ENCODE data around the gene GLS. TPM values are rescaled to one million over a fixed set of nuclear protein-coding genes. Genes with fewer than 3 reads are reported as not detected.

Gene GLS
- total RNA-seq, 1 donor from 2014 or later: 163 TPM

DNA sequence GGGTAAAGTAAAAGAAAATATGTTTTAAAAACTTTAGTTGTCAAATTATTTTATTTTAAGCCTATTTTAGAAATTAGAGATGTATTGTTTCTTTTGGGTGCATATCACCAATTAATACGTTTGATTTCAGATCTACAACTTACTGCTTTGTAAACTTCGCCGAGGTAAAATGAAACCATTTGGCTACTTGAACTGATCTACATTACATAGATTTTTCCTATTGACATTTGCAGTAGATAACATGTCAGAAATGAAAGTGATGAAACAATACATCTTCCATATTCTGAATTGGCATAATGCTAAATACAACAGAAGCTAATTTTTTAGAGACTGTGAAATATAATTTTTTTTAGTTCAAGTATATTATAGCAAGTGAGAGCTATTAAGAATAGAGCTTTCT, 39.5 kb downstream of the GLS start:
- no peak overlapping the region for H3K9ac ChIP-seq (ENCODE audit: low read depth in 1 of 3, low read length in 3 of 3)
- peaks cover 3 to 37% (median 15%) of the 10 kb centered on the region in 3 donors for H3K36me3 ChIP-seq (ENCODE audit: control insufficient read depth in 3 of 3, insufficient read depth in 3 of 3, low read length in 3 of 3)
- H3K9me3 ChIP-seq (ENCODE audit: control insufficient read depth in 3 of 3, low read length in 3 of 3): no peaks in the 10 kb centered on the region
- no peaks in the 10 kb centered on the region for H3K27me3 ChIP-seq (ENCODE audit: control insufficient read depth in 3 of 3, insufficient read depth in 3 of 3, low read length in 3 of 3)
- no peak overlapping the region for H3K4me3 ChIP-seq (ENCODE audit: low read length in 3 of 3)
- H3K27ac ChIP-seq (ENCODE audit: low read depth, low read length): no peak overlapping the region
- no peaks in the 10 kb centered on the region for H3K4me1 ChIP-seq (ENCODE audit: control insufficient read depth in 3 of 3, insufficient read depth in 3 of 3, low read length in 3 of 3)

- peaks cover 8 to 28% (median 12%) of the 10 kb centered on the region in 3 donors for H3K36me3 ChIP-seq (ENCODE audit: control insufficient read depth in 3 of 3, insufficient read depth in 3 of 3, low read length in 3 of 3)
- H3K27me3 ChIP-seq (ENCODE audit: control insufficient read depth in 3 of 3, insufficient read depth in 3 of 3, low read length in 3 of 3): no peaks in the 10 kb centered on the region
- H3K27ac ChIP-seq (ENCODE audit: low read depth, low read length): no peak overlapping the region
- H3K9me3 ChIP-seq (ENCODE audit: control insufficient read depth in 3 of 3, low read length in 3 of 3): no peaks in the 10 kb centered on the region
- no peaks in the 10 kb centered on the region for H3K4me1 ChIP-seq (ENCODE audit: control insufficient read depth in 3 of 3, insufficient read depth in 3 of 3, low read length in 3 of 3)
- H3K4me3 ChIP-seq (ENCODE audit: low read length in 3 of 3): no peak overlapping the region
- no peak overlapping the region for H3K9ac ChIP-seq (ENCODE audit: low read depth in 1 of 3, low read length in 3 of 3)
Measured at GRCh38 chr2:190922376-190922775, 41.8 kb downstream of the GLS start.

- Histone ChIP-seq H3K4me1 (ENCODE audit: control insufficient read depth in 3 of 3, insufficient read depth in 3 of 3, low read length in 3 of 3) (no peaks in the 10 kb centered on the region), H3K36me3 (ENCODE audit: control insufficient read depth in 3 of 3, insufficient read depth in 3 of 3, low read length in 3 of 3) (peaks cover 8 to 22% (median 16%) of the 10 kb centered on the region in 3 donors), H3K27me3 (ENCODE audit: control insufficient read depth in 3 of 3, insufficient read depth in 3 of 3, low read length in 3 of 3) (no peaks in the 10 kb centered on the region), H3K27ac (ENCODE audit: low read depth, low read length) (no peak overlapping the region), H3K9ac (ENCODE audit: low read depth in 1 of 3, low read length in 3 of 3) (no peak overlapping the region), H3K4me3 (ENCODE audit: low read length in 3 of 3) (no peak overlapping the region), H3K9me3 (ENCODE audit: control insufficient read depth in 3 of 3, low read length in 3 of 3) (no peaks in the 10 kb centered on the region)
Measured at GRCh38 chr2:190927301-190927700, 46.7 kb downstream of the GLS start.

DNA sequence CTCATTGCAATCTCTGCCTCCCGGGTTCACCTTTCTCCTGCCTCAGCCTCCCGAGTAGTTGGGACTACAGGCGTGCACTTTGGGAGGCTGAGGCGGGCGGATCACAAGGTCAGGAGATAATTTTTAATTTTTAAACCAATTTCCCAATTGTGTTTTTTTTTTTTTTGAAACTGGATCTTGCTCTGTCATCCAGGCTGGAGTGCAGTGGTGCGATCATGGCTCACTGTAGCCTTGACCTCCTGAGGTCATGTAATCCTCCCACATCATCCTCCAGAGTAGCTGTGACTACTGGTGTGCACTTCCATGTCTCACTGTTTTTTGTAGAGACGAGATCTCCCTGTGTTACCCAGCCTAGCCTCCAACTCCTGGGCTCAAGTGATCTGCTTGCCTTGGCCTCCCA, 49.3 kb downstream of the GLS start:
- H3K4me3 ChIP-seq (ENCODE audit: low read length in 3 of 3): no peak overlapping the region
- H3K9me3 ChIP-seq (ENCODE audit: control insufficient read depth in 3 of 3, low read length in 3 of 3): no peaks in the 10 kb centered on the region
- H3K36me3 ChIP-seq (ENCODE audit: control insufficient read depth in 3 of 3, insufficient read depth in 3 of 3, low read length in 3 of 3): peaks cover 5 to 11% (median 10%) of the 10 kb centered on the region in 3 donors
- H3K4me1 ChIP-seq (ENCODE audit: control insufficient read depth in 3 of 3, insufficient read depth in 3 of 3, low read length in 3 of 3): no peaks in the 10 kb centered on the region
- no peak overlapping the region for H3K9ac ChIP-seq (ENCODE audit: low read depth in 1 of 3, low read length in 3 of 3)
- no peaks in the 10 kb centered on the region for H3K27me3 ChIP-seq (ENCODE audit: control insufficient read depth in 3 of 3, insufficient read depth in 3 of 3, low read length in 3 of 3)
- H3K27ac ChIP-seq (ENCODE audit: low read depth, low read length): no peak overlapping the region

DNA sequence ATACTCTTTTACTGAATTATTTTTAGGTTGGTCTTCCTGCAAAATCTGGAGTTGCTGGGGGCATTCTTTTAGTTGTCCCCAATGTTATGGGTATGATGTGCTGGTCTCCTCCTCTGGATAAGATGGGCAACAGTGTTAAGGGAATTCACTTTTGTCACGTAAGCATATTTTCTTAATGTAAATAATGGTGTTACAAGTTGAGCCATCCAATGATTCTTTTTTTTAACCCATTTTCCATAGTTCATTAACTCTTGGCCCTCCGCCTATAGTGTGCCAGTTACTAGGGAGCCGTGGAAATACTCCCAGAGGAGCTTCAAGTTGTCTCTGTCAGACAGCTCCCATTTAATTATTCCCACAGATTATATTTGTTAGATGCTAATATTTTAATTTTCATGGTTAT, 49.8 kb downstream of the GLS start:
- no peaks in the 10 kb centered on the region for H3K4me1 ChIP-seq (ENCODE audit: control insufficient read depth in 3 of 3, insufficient read depth in 3 of 3, low read length in 3 of 3)
- no peak overlapping the region for H3K9ac ChIP-seq (ENCODE audit: low read depth in 1 of 3, low read length in 3 of 3)
- H3K27me3 ChIP-seq (ENCODE audit: control insufficient read depth in 3 of 3, insufficient read depth in 3 of 3, low read length in 3 of 3): no peaks in the 10 kb centered on the region
- no peak overlapping the region for H3K27ac ChIP-seq (ENCODE audit: low read depth, low read length)
- peaks cover 4 to 11% (median 10%) of the 10 kb centered on the region in 3 donors for H3K36me3 ChIP-seq (ENCODE audit: control insufficient read depth in 3 of 3, insufficient read depth in 3 of 3, low read length in 3 of 3)
- H3K9me3 ChIP-seq (ENCODE audit: control insufficient read depth in 3 of 3, low read length in 3 of 3): no peaks in the 10 kb centered on the region
- no peak overlapping the region for H3K4me3 ChIP-seq (ENCODE audit: low read length in 3 of 3)

DNA sequence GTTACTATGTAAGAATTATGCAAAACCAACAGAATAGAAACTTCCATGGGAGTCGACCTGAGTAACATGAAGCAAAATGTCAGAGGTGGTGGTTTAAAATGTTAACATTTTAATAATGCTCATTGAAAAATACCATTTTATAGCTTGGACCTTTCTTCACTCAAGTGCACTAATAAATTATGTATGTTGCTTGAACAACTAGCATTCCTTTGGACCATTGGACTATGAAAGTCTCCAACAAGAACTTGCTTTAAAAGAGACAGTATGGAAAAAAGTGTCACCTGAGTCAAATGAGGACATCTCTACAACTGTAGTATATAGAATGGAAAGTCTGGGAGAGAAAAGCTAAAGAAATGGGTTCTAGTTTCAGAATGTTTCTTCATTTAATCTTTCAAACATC, 51.9 kb downstream of the GLS start:
- no peak overlapping the region for H3K4me3 ChIP-seq (ENCODE audit: low read length in 3 of 3)
- peaks cover 0 to 11% (median 4%) of the 10 kb centered on the region in 3 donors for H3K36me3 ChIP-seq (ENCODE audit: control insufficient read depth in 3 of 3, insufficient read depth in 3 of 3, low read length in 3 of 3)
- H3K27me3 ChIP-seq (ENCODE audit: control insufficient read depth in 3 of 3, insufficient read depth in 3 of 3, low read length in 3 of 3): no peaks in the 10 kb centered on the region
- H3K9ac ChIP-seq (ENCODE audit: low read depth in 1 of 3, low read length in 3 of 3): no peak overlapping the region
- no peak overlapping the region for H3K27ac ChIP-seq (ENCODE audit: low read depth, low read length)
- H3K9me3 ChIP-seq (ENCODE audit: control insufficient read depth in 3 of 3, low read length in 3 of 3): no peaks in the 10 kb centered on the region
- H3K4me1 ChIP-seq (ENCODE audit: control insufficient read depth in 3 of 3, insufficient read depth in 3 of 3, low read length in 3 of 3): no peaks in the 10 kb centered on the region

- Histone ChIP-seq H3K4me1 (ENCODE audit: control insufficient read depth in 3 of 3, insufficient read depth in 3 of 3, low read length in 3 of 3) (no peaks in the 10 kb centered on the region), H3K27me3 (ENCODE audit: control insufficient read depth in 3 of 3, insufficient read depth in 3 of 3, low read length in 3 of 3) (no peaks in the 10 kb centered on the region), H3K9ac (ENCODE audit: low read depth in 1 of 3, low read length in 3 of 3) (no peak overlapping the region), H3K27ac (ENCODE audit: low read depth, low read length) (no peak overlapping the region), H3K36me3 (ENCODE audit: control insufficient read depth in 3 of 3, insufficient read depth in 3 of 3, low read length in 3 of 3) (peaks cover 0 to 8% (median 4%) of the 10 kb centered on the region in 3 donors), H3K4me3 (ENCODE audit: low read length in 3 of 3) (no peak overlapping the region), H3K9me3 (ENCODE audit: control insufficient read depth in 3 of 3, low read length in 3 of 3) (no peaks in the 10 kb centered on the region)
Measured at GRCh38 chr2:190933361-190933760, 52.7 kb downstream of the GLS start.

DNA sequence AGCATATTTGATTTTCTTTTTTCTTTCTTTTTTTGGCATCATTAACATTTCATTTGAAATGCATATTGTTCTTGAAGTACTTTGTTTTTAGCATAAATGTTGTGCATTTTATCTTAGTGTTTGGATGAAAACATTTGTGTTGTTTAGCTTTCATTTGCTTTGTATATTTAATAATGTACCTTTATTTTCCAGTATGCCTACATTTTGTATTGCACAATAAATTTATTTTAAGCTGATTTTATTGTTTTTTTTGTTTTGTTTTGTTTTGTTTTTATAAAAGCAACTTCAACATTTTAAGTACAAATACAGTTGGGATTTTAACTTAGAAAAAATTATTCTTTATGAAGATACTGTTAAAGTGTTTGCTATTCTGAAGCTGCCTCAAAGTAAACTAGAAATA, 54.4 kb downstream of the GLS start:
- Histone ChIP-seq H3K27ac (ENCODE audit: low read depth, low read length) (no peak overlapping the region), H3K9ac (ENCODE audit: low read depth in 1 of 3, low read length in 3 of 3) (no peak overlapping the region), H3K36me3 (ENCODE audit: control insufficient read depth in 3 of 3, insufficient read depth in 3 of 3, low read length in 3 of 3) (peaks cover 0 to 4% (median 3%) of the 10 kb centered on the region in 3 donors), H3K4me3 (ENCODE audit: low read length in 3 of 3) (no peak overlapping the region), H3K4me1 (ENCODE audit: control insufficient read depth in 3 of 3, insufficient read depth in 3 of 3, low read length in 3 of 3) (no peaks in the 10 kb centered on the region), H3K27me3 (ENCODE audit: control insufficient read depth in 3 of 3, insufficient read depth in 3 of 3, low read length in 3 of 3) (no peaks in the 10 kb centered on the region), H3K9me3 (ENCODE audit: control insufficient read depth in 3 of 3, low read length in 3 of 3) (no peaks in the 10 kb centered on the region)

DNA sequence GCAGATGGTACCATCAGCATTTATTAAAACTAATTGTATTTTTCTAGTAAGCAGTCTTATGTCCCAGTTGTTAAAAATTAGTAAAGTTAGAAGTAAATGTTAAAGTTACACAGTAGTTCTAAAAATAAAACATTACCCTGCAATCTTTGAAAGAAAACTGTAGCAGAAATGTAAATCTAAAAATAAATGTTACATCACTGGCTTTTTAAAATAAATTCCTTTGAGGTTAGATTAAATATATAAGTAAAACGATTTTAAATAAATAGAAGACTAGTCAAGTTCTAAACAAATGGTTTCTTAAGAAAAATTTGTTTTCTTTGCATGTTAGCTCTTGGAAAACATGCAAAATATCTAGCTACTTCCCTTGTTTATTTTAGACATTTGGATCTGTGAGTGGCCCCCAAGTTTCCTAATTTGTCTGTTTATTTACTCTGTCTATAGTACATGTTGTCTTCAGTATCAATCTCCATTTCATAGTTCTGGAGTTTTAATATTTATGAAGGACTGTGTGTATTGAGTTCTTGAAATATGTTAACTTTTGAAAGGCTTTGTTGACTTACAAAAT, 58.2 kb downstream of the GLS start:
- H3K27ac ChIP-seq (ENCODE audit: low read depth, low read length): no peak overlapping the region
- no peaks in the 10 kb centered on the region for H3K27me3 ChIP-seq (ENCODE audit: control insufficient read depth in 3 of 3, insufficient read depth in 3 of 3, low read length in 3 of 3)
- no peak overlapping the region for H3K9ac ChIP-seq (ENCODE audit: low read depth in 1 of 3, low read length in 3 of 3)

DNA sequence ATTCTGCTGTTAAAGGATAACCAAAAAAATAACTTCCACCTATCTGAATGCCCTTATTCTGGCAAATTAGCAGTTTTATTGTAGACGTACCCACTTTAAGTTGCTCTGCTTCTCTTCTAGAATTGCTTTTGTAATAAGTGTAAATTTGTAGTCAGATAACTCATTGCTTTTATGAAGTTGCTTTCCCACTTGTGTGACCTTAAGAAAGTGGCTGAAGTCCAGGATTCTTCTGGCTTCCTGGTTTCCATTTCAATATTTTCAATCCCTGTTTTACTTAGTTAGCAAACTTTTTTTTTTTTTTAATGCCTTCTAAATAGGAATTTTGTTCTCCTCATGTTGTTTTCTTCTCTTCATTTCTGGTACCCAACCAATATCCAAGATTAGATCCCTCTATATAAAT, 59.8 kb downstream of the GLS start:
- no peaks in the 10 kb centered on the region for H3K36me3 ChIP-seq (ENCODE audit: control insufficient read depth in 3 of 3, insufficient read depth in 3 of 3, low read length in 3 of 3)
- no peaks in the 10 kb centered on the region for H3K27me3 ChIP-seq (ENCODE audit: control insufficient read depth in 3 of 3, insufficient read depth in 3 of 3, low read length in 3 of 3)
- peaks cover 0 to 4% (median 0%) of the 10 kb centered on the region in 3 donors for H3K4me1 ChIP-seq (ENCODE audit: control insufficient read depth in 3 of 3, insufficient read depth in 3 of 3, low read length in 3 of 3)
- H3K4me3 ChIP-seq (ENCODE audit: low read length in 3 of 3): peak overlapping the region in 1 of 3 donors; percentile 4
- H3K9ac ChIP-seq (ENCODE audit: low read depth in 1 of 3, low read length in 3 of 3): no peak overlapping the region
- no peak overlapping the region for H3K27ac ChIP-seq (ENCODE audit: low read depth, low read length)
- H3K9me3 ChIP-seq (ENCODE audit: control insufficient read depth in 3 of 3, low read length in 3 of 3): no peaks in the 10 kb centered on the region

More for the DNA sequence above, 58.2 kb downstream of the GLS start:
- peaks cover 0 to 4% (median 0%) of the 10 kb centered on the region in 3 donors for H3K4me1 ChIP-seq (ENCODE audit: control insufficient read depth in 3 of 3, insufficient read depth in 3 of 3, low read length in 3 of 3)
- H3K9me3 ChIP-seq (ENCODE audit: control insufficient read depth in 3 of 3, low read length in 3 of 3): no peaks in the 10 kb centered on the region
- H3K4me3 ChIP-seq (ENCODE audit: low read length in 3 of 3): no peak overlapping the region
- H3K36me3 ChIP-seq (ENCODE audit: control insufficient read depth in 3 of 3, insufficient read depth in 3 of 3, low read length in 3 of 3): no peaks in the 10 kb centered on the region

All from skeletal muscle tissue (tissue), 4 donors.